ENCODE results near the gene MBD6.
"Not testable (repeated sequence)": the region's sequence is repeated elsewhere in the genome, so short reads cannot be mapped to it uniquely, and the experiment has no call there.

Gene MBD6

DNA sequence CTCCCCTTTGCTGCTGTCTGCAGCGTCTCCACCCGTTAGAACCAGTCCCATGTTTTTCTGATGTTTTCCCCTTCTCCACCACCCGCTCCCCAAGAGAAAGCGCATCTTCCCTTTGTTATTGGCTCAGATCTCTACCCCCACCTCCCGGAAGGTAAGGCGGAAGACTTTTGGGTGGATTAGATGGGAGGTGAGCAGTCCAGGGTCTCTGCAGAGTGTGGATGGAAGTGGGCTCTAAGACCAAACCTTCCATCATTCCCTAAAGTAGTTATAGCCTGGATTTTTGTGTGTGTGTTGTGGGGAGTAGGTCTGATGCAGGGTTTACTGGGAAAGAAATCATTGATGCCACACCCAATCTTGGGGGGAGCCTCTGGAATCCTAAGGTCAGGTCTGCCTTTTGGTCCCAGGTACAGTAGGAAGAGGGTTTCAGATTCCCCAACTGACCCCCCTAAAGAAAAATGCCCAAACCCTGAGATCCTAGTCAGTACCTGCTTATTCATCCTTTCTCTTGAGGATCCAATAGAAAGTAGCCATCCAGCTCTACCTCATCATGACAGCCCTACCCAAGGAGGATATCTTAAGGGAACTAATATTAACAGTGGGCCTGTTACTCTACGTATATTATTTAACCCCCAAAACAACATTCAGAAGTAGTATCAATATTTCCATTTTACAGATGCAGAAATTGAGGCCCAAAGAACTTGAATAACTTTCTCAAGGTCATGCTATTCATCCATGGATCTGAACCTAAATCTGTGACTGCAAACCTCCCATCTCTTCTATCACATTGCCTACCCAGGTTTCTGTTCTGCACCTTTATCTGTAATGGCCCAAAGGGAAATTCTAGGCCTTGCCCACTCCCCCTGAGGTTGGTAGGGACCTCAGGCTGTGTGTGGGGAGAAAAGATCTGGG, 28.3 kb downstream of the MBD6 start:
- DNase-seq (ENCODE audit: low read depth, low spot score), result no peak

DNA sequence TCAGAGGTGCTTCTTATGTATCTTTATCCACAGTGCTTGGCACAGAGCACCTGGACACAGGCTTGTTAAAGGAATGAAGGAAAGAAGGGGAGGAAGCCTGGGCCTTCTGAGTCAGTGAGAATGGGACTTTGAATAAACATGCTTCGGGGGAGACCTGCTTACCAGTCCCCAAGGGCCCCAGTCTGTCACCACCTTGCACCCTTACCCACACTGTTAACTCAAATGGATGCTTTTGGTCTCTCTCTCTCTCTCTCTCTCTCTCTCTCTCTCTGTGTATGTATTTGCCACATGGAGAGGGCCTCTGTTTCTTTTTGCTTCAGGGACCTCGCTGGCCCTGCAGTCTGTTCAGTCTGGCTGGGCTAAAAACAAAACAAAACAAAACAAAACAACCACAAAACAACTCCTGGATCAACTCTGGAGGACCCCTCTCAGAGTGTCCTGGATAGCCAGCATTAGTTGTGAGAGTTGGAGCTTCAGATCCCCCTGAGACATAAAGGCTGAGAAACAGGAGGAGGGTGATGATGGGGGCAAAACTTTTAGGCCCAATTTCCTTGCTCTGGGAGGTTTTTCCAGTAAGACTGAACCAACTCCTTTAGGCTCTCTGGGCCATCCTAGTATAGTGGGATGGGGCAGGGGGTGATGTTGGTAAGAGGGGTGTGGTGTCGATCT, 29.1 kb downstream of the MBD6 start:
- no peak for DNase-seq (ENCODE audit: low read depth, low spot score)

DNA sequence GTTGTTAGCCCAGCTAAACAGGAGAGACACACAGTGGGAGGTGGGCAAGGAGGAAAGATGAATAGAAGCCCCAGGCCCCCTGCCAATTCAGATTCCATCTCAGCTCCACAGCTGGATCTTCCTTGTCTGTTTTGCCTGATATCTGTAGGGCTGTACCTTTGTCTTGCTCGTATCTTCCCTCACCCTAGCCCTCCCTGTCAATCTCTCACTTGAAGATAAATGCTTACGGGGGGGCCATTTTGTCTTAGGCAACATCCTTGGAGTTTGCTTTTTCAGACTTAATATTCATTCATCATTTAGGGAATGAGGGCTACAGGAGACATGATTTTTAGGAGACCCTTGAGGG, 29.7 kb downstream of the MBD6 start:
- no peak for DNase-seq (ENCODE audit: low read depth, low spot score)

DNA sequence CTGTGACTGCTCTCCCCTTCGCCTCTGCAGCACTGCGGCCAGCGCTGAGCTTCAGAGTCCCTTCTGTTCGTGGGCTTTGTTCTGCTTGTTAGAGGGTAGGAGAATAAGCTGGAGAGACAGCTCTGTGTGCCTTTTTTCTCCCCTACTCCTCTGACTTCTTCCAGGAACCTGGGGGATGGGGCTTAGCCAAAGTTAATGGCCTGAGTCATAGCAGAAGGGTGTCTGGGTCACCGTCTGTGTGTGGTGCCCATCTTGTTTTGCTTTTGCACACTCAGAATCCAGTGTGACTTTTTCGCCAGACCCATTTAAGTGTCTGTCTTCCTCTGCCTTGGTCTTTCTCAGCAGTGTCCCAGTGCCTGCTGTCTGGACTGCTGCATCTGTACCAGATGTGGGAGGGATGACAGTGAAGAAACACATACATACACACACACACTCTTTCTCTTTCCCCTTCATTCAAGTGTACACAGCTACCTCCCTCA, 30.2 kb downstream of the MBD6 start:
- DNase-seq (ENCODE audit: low read depth, low spot score), result no peak

DNA sequence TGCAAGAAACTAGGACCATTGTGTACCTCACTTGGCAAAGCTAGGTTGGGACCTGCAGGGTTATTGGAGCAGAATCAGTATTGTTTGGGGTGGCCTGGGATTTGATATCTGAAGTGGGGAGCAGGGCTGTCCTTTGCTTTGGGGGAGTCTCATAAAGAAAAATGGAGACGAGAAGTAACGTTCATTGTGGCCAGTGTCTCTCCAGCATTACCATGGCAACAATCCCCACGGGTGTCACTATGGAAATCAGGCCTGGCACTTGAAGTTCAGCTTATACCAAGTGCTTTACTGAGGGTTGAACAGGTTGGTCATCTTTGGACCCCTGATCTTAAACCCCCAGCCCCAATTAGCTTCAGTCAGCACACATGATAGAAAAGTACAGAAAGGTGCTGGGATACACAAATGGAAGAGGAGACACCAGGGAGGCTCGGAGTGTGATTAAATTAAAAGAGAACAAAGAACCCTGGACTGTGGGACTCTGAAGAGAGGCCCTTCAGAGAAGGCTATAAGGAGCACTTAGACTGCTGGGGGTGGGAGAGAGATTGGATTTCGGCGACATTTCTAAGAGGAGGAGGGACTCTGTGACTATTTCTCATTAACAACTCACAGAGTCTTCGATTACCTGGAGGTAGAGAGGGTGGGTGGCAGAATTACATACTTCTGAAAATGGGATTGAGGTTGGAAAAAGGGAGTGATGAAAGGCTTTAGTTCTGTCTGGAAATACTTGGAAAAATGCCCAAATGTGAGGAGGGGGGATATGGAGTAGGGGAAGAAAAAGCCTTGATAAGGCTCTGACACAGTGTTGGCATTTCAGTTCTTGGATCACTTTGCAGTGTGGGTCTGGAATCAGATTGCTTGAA, 30.9 kb downstream of the MBD6 start:
- no peak for DNase-seq (ENCODE audit: low read depth, low spot score)

DNA sequence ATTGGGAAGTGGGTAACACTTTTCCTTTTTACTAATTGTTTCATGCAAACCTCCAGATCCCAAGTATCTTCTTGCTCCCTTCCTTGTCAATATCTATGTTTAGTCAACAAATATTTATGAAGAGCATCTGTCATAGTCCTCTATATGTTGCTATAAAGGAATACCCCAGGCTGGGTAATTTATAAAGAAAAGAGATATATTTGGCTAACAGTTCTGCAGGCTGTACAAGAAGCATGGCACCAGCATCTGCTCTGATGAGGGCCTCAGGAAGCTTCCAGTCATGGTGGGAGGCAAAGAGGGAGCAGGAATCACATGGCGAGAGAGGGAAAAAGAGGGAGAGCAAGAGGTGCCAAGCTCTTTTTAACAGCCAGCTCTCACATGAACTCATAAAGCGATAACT, 31.8 kb downstream of the MBD6 start:
- no peak for DNase-seq (ENCODE audit: low read depth, low spot score)

DNA sequence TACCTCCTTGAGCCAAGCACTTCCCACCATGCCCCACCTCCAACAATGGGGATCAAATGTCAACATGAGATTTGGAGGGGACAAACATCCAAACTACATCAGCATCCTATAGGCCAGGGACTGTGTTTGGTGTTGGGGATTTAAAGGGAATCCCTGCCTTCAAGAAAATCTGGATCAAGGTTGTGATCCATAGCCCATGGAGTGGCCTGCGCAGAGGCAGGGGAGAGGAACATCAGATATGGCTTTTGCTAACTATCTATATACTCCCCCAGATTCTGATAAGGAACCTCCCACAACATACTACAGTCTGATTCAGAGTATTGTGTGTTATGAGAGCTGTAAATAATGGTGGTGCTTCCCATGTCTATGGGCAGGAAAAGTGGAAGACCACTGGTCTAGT, 32.3 kb downstream of the MBD6 start:
- no peak for DNase-seq (ENCODE audit: low read depth, low spot score)

DNA sequence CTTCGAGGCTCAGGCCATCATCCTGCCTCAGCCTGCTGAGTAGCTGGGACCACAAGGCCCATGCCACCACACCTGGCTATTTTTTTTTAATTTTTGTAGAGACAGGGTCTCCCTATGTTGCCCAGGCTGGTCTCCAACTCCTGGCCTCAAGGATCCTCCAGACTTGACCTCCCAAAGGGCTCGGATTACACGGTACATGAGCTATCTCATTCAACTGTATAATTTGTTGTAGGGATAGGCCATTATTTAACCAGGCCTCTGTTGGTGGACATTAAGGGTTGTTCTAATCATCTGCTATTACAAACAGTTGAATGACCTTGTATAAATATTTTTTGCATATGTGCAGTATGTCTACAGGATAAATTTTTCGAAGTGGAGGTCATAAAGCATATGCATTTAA, 36.2 kb downstream of the MBD6 start:
- no peak for DNase-seq (ENCODE audit: low read depth, low spot score)

DNA sequence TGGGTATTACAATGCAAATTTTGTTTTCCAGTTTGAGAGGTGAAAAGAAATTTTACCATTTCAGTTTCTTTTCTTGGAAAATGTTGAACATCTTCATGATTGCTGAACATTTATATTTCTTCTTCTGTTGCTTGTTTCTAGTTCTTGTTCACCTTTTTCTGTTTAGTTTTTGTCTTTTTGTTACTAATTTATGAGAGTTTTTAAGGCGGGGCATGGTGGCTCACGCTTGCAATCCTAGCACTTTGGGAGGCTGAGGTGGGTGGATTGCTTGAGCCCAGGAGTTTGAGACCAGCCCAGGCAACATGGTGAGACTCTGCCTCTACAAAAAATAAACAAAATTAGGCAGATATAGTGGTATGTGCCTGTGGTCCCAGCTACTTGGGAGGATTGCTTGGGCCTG, 37.9 kb downstream of the MBD6 start:
- DNase-seq (ENCODE audit: low read depth, low spot score), result no peak

DNA sequence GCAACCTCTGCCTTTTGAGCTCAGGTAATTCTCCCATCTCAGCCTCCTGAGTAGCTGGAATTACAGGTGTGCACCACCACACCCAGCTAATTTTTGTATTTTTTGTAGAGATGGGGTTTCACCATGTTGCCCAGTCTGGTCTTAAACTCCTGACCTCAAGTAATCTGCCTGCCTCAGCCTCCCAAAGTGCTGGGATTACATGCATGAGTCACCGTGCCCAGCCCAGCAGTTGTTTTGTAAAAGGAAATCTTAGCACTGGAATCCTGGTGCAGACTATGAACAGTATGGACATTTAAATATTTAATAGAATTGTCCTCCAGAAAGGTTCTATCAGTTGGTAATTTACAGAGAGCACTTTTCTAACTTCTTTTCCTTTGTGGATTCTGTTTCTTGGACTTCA, 38.5 kb downstream of the MBD6 start:
- DNase-seq (ENCODE audit: low read depth, low spot score), result not testable (repeated sequence)

DNA sequence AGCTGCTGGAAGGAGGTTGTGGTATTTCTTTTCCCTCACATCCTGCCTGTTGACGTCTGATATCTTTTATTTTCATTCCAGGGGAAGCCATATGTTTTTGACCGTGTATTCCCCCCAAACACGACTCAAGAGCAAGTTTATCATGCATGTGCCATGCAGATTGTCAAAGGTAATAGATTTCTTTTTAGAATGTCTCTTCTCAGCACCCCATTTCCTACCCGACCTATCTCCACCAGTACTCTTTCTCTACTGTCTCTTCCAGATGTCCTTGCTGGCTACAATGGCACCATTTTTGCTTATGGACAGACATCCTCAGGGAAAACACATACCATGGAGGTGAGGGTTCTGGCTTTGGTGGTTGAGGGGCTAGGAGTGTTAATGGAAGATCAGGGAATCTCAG, 40.7 kb downstream of the MBD6 start:
- DNase-seq (ENCODE audit: low read depth, low spot score), result no peak

DNA sequence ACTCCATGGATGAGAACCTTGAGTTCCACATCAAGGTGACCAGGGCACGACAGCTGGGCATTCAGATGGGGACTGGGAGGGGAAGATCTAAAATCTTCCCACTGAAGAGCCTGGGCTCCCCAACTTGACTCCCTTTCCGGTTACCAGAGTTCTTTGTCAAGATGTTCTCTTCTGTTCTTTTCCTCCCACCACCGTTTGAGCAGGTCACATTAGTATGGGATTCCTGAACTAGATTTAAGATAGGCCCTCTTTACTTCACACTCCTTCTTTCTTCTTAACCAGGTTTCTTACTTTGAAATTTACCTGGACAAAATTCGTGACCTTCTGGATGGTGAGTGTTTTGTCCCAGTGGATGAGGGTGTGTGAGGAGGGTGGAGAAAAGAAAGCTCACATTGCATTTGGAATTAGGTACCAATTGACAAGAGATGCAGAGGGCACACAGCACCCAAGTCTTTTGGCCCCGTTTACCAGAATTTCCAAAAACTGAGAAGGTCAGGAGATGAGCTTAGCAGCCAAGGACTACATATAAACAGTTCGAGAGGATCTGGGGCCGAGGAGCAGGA, 41.6 kb downstream of the MBD6 start:
- no peak for DNase-seq (ENCODE audit: low read depth, low spot score)

DNA sequence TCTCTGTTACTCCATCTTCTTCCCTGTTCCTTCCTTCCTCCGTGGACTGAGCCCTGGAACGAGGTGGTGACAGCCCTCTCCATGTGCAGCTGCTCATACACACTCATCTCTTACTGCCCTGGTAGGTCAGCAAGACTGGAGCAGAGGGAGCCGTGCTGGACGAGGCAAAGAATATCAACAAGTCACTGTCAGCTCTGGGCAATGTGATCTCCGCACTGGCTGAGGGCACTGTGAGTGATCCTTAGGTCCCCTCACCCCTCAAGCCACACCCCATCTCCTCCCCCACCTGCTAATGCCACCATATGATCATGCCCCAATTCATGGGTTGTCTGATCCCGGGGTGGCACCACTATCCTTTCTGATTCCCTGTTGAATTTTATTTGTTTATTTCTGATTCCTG, 46.2 kb downstream of the MBD6 start:
- no peak for DNase-seq (ENCODE audit: low read depth, low spot score)

DNA sequence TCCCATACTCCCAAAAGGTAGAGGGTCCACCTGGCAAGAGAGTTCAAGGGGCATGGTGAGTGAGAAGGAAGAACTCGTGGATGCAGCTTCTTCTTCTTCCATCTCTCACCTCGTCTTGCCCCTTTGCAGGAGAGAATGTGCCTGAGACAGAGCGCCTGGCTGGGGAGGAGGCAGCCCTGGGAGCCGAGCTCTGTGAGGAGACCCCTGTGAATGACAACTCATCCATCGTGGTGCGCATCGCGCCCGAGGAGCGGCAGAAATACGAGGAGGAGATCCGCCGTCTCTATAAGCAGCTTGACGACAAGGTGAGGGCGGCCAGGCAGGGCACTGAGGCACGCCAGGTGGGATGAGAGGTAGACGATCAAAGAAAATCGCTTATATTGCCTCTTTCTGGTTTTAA, 47.2 kb downstream of the MBD6 start:
- DNase-seq (ENCODE audit: low read depth, low spot score), result no peak

DNA sequence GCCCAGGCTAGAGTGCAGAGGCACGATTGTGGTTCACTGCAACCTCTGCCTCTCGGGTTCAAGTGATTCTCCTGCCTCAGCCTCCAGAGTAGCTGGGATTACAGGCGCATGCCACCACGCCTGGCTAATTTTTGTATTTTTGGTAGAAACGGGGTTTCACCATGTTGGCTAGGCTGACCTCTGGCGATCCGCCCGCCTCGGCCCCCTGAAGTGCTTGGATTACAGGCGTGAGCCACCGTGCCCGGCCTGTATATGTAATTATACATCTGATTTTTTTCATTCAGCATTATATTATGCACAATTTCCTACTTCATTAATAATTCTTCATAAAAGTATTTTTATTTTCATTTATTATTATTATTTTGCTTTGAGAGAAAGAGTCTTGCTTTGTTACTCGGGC, 47.8 kb downstream of the MBD6 start:
- not testable (repeated sequence) for DNase-seq (ENCODE audit: low read depth, low spot score)

DNA sequence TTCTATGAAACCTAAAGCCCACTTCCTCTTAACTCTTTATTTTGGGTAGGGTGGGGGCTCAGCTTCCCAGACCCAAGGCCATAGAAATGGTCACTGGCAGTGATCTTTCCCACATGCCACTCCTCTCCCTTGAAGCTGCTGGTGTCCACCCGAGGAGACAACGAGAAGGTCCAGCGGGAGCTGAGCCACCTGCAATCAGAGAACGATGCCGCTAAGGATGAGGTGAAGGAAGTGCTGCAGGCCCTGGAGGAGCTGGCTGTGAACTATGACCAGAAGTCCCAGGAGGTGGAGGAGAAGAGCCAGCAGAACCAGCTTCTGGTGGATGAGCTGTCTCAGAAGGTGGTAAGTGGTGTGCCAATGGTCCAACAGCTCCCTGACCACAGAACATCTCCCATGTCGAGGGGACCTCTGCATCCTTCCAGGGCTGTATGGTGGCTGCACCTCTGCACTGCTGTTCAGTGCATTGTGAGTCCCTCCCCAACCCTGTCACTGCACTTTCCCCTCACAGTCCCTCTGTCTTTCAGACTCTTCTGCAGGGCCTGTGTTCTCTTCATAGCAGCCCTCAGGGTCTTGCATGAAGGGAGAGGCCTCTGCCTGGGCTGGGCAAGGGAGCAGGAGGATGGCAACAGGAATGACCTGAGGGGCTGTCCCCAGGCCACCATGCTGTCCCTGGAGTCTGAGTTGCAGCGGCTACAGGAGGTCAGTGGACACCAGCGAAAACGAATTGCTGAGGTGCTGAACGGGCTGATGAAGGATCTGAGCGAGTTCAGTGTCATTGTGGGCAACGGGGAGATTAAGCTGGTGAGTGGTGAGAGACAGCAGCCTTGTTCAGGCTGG, 49.5 kb downstream of the MBD6 start:
- no peak for DNase-seq (ENCODE audit: low read depth, low spot score)

DNA sequence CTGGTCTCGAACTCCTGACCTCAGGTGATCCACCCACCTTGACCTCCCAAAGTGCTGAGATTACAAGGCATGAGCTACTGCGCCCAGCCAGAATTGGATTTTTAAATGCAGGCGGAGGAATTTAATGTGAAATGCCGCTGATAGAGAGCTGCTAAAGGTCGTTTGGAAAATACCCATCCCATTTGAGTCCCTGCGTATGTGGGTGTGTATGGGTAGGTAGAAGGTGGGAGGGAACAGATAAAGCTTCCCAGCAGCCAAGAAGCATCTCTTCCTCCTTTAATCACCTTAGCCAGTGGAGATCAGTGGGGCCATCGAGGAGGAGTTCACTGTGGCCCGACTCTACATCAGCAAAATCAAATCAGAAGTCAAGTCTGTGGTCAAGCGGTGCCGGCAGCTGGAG, 52.2 kb downstream of the MBD6 start:
- DNase-seq (ENCODE audit: low read depth, low spot score), result no peak

DNA sequence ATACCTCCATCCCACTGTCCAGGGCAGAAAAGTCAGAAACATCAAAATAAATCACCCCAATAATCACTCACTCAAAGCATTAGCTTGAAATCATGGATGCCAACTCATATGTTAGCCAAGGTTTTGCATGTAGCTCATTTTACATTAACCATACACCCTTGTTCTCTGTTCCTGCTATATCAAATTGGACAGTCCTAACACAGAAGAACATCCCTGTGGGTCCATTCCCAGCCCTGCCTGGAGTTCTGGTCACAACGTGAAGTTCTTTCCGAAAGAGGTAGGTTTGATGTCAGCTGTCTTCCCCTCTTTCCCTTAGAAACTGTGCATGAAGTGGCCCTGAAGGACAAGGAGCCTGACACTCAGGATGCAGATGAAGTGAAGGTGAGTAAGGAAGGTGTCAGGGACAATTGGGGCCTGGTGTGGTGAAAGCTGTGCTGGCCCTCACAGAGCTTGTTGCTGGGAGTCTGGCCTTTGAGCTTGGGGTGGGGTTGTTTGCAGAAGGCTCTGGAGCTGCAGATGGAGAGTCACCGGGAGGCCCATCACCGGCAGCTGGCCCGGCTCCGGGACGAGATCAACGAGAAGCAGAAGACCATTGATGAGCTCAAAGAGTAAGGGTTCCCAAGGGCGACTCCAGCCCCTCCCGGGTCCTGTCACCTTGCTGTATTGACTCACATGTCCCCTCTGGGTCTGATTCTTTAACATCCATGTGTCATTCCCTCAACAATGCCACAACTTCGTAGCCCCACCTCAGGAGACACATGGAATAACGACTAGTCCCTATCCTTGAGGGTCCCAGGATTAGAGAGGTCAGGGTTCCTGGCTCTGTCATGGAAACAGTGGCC, 53.4 kb downstream of the MBD6 start:
- DNase-seq (ENCODE audit: low read depth, low spot score), result no peak

DNA sequence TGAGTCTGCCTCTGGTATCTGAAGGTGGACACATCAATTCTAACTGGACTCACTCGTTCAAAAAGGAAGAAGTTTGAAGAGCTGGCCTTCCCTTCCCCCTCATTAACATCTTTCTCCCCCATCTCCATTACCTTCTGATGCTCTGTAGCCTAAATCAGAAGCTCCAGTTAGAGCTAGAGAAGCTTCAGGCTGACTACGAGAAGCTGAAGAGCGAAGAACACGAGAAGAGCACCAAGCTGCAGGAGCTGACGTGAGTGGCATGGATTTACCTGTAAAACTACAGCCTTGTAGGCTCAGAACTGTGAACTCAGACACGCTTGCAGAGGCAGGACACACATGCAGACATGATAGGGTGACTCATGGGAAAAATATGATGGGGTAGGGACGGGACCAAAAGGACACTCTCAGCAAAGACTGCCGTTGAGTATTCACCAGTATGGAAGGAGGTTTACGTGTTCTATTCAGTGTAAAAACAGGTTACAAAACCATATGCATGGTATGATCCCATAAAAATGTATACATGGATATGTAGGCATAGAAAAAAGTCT, 54.1 kb downstream of the MBD6 start:
- no peak for DNase-seq (ENCODE audit: low read depth, low spot score)

Data from smooth muscle cell of the brain vasculature (primary cell).